Measurements from ENCODE around the gene DAGLA.
"Not testable (repeated sequence)": the region's sequence is repeated elsewhere in the genome, so short reads cannot be mapped to it uniquely, and the experiment has no call there.

The DAGLA gene

DNA sequence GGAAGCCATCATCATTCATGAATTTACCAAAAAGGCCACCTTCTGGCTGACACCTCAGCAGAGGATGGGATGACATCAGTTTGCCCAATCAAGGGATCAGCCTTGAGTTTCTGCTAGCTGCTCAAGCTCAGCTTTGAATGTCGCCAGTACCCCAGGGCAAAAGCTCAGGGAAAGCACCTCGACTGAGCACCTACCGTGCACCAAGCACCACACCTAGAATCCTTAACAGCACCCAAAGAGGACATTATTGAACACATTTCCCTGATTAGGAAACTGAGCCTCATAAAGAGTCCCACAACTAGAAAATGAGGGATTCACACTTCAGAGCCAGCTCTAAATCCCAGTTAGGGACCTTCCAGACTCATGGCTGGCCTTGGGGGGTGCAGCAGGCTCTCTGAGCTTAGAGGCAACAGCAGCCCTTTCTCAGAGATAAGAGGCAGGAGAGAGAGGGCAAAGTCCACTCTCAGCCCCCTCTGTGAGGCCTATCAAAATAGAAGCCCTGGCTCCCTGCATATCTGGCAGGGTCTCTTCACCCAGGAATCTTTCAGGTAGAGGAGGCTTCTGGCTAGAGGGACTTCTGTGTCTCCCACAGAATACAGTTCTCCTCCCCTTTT lies 13.4 kb upstream of the DAGLA start:
- no peak for DNase-seq (ENCODE audit: low read depth in 2 of 2)

DNA sequence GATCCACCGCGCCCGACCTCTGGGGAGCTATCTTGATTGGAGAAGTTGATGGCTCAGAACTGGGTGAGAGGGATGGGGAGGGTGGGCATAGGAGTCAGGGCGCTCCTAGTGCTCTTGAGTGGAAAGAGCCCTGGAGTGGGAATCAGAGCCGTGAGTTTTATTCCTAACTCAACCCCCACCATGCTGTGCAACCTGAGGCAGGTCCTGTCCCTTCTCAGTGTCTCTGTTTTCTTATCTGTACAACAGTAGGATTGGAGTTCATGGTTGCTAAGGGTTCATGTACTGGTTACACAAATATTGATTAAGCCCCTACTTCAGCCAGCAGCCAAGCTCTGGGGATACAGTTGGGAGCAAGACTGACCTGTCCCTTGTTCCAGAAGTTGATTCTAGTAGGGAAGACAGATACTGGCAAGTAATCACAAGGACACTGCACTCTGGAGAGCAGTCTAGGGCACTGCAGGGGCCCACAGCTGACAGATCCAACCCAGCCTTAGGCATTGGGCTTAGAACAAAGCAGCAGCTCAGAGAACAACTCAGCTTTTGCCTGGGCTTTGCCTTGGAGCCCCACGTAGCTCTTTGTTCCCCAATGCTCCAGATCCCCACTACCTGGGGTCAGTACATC lies 12.4 kb upstream of the DAGLA start:
- DNase-seq (ENCODE audit: low read depth in 2 of 2), result no peak

DNA sequence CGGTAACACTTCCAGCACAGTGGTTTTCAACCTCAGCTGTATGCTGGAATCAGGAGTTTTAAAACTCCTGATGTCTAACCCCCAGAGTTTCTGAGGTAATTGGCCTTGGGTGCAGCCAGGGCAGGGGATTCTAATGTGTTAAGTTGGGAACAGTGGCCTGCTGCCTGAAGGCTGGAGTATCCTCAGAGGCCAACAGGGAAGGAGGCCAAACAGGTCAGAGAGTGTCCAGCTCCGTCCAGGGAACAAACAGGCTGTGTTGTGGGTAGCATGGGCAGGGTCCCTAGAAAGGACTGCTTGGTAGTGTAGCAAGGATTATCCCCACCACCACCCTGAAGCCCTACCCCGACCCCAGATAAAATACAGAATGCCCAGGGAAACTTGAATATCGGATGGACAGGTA lies 10.8 kb upstream of the DAGLA start:
- no peak for DNase-seq (ENCODE audit: low read depth in 2 of 2)

DNA sequence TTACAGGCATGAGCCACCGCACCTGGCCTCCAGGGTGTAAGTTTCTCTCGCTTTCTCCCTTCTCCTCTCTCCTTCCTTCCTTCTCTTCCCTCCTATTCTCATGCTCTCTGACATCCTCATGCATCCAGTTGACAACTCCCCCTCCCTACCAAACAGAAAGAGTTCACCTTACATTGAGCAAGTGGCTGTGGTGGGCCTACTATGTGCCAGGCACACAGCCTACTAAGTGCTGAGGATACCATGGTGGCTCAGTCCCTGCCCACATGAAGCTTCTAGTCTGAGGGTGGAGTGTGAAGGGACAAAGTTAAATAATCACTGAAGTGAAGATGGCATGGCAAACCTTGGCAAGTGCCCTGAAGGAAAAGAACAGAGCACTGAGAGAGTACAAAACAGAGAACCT lies 9.6 kb upstream of the DAGLA start:
- DNase-seq (ENCODE audit: low read depth in 2 of 2), result no peak

DNA sequence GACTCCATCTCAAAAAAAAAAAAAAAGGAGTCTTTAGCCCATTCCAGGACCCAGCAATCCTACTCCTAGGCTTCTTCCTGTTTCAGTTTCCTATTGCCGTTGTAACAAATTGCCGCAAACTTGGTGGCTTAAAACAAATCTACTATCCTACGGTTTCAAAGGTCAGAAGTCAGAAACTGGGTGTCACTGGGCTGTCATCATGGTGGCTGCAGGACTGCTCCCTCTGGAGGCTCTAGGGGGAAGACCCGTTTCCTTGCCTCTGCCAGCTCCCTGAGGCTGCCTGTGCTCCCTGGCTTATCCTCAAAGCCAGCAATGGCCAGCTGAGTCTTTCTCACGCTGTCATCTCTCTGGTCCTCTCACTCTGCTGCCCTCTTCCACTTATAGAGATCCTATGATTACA lies 8.7 kb upstream of the DAGLA start:
- no peak for DNase-seq (ENCODE audit: low read depth in 2 of 2)

DNA sequence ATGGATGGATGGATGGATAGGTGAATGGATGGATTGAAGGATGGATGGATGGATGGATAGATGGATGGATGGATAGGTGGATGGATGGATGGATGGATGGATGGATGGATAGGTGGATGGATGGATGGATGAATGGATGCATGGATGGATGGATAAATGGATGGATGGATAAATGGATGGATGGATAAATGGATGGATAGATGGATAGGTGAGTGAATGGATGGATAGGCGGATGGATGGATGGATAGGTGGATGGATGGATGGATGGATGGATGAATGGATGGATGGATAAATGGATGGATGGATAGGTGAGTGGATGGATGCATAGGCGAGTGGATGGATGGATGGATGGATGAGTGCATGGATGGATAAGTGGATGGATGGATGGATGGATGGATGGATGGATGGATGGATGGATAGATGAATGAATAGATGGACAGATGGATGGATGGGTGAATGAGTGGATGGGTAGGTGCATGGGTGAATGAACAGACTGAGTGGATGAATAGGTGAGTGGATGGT lies 6.2 kb upstream of the DAGLA start:
- not testable (repeated sequence) for DNase-seq (ENCODE audit: low read depth in 2 of 2)

DNA sequence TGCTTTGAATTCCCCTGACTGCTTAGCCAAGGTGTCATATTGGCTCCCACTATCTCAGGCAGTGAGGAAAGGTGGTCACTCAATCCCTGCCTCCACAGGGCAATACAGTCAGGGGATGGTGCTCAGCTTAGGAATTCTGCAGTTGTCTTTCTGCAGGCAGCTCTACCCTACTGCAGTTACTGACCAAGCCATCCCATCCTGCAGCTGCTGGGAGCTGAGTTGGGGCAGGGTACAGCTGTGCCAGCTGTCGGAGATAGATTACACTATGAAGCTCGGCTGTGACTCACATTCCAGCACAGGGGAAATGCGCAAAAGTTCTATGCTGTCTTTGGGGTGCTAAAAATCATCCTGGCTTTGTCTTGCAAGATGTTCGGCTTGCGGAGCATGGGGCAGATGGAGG lies 4.4 kb upstream of the DAGLA start:
- DNase-seq (ENCODE audit: low read depth in 2 of 2), result no peak

DNA sequence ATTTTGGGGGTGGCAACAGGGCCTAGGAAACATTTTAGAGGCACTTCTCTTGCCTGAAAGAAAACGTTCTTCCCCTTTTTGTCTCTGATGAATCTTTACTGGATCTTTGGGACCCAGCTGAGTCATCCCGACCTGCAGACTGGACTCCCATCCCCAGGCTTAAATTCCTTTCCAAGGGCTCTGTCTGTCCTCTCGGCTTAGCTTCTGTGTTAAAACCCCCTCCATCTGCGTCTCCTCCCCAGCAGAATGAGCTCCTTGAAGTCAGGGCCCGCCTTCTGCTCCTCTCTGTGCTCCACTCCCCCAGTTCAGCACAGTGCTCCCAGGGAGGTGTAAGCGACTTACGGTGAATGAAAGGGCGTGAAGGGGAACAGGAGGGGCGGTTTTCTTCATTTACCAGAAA lies 895 bp upstream of the DAGLA start:
- no peak for DNase-seq (ENCODE audit: low read depth in 2 of 2)

DNA sequence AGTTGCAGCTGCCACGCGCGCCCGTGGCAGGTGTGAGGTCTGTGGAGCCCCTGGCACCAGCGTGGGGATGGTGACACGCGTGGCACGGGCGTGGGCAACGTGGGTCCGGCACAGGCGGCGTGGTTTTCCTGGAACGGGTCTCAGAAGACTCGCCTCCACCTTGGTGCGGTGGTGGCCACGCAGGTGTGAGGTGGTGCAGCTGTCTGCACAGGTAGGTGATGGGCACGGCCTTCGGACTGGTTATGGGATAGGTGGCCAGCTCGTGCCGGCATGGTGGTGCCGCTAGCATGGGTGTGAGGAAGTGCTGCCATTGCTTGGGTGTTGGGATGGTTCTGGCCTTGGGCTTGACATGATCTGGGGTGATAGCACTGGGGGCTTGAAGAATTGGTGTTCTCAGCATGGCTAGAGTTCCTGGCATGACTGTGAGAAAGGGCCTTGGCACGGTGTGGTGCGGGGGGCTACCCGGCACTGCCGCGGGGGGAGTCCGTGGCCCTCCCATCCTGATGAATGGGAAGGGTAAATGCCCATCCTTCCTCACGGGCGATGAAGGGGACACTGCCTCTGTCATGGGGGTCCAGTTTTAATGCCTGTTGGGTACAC lies 531 bp downstream of the DAGLA start:
- DNase-seq (ENCODE audit: low read depth in 2 of 2), result no peak

DNA sequence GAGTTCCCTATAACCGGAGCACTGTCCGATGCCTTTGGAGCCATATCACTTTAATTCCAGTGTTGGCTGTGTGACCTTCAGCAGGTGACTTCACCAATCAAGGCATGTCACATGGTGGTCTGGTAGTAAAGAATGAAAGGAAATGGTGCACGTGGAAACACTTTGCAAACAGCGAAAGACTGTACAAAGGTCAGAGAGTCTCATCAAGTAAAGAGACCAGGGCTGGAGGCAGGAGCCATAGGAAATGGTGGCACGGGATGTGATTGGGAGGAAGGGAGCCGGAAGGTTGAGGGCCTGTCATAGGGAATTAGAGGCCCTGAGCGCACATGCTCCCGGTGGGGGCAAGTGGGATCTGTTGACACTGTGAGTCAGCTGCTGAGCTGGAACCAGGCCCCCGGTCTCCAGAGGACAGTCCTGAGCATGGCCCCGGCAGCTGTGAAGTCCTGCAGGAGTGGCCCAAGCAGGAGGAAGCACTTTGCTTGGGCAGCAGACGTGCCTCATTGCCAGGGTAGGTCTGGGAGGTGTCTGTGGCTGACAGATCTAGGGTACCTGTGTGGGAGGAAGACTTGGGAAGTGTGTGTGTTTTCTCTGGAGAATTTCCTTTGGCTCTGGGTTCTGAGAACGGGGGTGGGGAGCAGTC lies 2.0 kb downstream of the DAGLA start:
- no peak for DNase-seq (ENCODE audit: low read depth in 2 of 2)

DNA sequence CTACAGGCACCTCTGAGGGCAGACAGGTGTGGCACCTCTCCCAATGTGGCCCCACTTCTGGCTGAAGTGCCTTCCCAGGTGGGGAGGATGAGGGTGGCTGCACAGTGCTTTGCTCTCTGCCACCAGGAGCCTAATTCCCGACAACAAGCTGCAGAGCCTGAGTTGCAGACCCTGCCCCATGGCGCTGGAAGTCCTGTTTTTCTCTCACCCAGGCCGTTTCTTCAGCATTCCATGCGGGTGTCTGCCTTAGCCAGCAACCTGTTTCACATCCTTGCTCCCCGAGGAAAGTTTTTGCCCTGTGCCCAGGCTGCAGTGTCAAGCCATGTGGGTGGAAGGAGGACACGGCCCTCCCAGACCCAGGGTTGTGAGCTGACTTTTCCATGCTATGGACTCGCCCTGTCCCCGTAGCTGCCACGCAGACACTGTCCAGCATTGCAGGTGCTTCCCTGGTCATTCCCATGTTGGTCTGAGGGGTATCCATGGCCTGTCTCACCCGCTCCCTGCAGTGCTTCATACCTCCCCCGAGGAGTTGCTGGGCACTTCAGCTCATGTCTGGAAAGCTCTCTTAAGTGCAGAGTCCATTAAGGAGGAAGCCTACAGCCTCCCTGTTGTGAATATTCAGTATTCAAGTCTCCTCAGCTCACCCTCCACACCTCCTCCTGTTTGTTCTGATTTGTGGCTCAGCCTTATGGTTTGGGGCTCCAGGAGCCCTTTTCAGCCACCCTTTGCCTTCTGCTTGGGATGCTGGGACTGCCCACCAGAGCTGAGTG lies 2.9 kb downstream of the DAGLA start:
- no peak for DNase-seq (ENCODE audit: low read depth in 2 of 2)

DNA sequence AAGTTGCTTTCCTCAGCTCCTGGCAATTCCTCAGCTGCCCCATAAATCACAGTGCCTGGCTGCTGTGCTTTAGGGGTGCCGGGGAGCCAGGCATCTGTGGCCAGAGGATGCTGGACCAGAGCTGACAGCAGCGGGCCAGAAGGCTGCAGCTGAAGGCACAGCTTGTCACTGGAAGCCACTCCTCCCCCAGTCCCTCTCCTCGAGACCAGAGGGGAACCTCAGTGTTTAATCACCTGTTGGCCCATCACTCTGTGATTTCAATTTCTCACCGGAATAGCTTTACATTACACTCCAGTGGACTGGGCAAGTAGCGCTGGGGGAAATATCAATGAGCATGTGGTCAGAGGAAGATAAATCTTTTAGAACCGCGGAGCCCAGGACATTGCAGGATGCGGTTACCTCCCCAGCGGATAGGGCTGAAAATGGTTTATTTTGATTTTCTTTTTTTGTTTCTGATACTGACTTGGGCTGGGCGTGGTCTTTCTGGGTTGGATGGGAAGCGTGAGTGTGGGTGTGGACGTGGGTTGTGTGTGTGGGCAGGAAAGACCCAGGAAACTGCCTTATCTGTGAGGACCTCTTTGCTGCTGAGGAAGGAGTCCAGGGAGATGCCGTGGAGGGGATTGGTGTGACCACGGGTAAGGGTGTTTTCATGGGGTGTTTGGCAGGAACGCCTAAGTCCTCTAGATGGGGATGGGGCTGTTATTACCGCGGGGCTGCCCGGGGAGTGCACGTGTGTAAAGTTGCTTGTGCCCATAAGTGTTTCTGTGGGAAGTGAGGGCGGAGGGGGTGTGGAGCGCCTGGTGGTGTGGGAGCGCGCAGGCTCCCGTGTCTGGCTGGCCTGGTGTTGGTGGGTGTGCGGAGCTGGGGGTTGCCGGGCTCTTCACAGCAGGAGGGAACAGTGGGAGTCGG lies 4.0 kb downstream of the DAGLA start:
- no peak for DNase-seq (ENCODE audit: low read depth in 2 of 2)

DNA sequence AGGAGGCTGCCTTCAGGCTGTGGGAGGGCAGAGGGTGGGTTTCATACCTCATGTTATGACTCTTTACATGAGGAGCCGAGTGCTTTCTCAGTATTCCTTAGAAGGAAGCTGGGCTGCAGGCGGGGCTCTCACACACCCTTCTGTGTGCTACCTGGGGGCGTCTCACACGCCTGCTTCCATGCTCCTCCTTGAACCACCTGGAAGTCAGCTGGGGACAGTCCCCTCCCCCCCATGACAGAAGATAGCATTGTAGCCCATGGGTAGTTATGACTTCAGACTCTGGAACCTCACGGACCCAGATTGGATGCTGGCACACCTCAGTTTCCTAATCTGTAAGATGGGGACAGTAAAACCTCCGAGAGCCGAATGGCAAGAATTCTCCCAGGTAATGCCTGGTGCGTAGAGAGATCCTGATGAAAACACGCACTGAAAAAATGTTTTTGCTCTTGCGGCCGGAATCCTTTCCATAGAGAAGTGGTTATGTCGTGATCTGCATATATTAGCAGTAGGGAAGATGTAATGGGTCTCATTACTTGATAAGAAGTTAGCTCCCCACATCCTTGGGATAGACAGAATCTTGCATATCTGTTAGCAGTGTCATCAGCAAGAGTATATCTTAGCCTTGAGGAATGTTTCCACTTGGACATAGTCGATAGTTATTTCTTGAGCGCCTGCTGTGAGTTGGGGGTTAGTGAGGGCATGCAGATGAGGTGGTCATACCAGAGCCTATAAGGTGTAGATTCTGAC lies 4.9 kb downstream of the DAGLA start:
- DNase-seq (ENCODE audit: low read depth in 2 of 2), result no peak

DNA sequence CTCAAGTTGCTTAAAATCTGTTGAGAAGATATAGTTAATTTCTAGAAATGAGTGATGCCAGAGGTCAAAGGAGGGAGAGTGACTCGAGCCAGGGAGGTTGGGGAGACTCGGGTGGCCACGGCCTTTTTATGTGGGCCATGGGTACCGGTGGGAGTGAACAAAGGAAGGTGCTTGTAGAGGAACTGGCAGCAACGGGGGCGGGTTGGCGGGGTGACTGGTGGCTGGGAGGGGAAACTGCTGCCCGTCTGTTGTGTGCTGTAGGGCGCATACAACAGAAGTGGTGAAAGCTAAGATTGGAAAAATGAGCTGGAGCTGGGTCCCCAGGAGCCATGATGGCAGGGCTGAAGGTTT lies 5.4 kb downstream of the DAGLA start:
- DNase-seq (ENCODE audit: low read depth in 2 of 2), result no peak

DNA sequence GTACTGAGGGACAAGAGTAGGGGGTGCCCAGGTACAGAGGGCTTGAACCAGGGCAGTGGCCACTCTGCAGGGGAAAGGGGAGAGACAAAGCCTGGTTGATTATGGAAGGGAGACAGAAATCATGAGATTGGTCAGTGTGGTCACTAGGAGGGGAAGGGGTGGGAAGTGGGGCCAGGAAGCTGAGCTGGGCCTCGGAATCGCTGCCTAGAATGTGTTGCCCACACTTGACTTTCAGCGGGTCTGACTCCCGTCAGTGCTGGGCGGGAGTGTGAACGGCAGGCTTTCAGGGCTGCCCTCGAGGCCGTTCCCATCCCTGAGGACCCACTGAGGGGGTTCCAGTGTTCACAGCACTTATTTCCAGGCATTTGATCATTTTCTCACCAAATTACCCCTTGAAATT lies 5.9 kb downstream of the DAGLA start:
- no peak for DNase-seq (ENCODE audit: low read depth in 2 of 2)

DNA sequence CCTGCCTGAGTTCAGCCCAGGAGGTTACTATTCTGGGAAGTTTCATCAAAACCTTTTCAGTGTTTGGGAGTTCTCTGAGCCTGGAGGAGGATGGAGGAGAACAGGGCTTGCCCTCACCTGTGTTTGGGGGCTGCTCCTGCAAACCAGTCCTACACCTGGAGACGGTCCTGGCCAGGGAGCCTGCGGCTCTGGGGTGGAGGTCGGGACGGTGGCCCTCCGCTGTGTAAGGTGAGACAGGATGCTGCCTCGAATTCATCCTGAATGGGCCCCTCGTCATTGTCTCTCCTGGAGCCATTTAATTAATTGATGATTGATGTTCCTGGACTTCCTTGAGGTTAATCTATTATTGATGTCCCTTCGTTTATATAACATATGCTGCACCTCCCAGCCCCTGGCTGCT lies 6.3 kb downstream of the DAGLA start:
- no peak for DNase-seq (ENCODE audit: low read depth in 2 of 2)

DNA sequence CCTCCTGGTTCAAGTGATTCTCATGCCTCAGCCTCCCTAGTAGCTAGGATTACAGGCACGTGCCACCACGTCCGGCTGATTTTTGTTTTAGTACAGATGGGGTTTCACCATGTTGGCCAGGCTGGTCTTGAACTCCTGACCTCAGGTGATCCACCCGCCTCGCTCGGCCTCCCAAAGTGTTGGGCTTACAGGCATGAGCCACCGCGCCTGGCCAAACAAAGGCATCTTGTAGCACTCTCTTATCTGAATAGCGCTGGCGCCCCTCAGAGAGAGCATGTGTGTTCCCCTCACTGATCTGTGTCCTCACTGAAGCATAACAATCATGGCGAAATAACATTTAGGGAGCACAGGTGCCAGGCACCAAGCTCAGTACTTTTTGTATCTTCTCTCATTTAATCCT lies 7.2 kb downstream of the DAGLA start:
- no peak for DNase-seq (ENCODE audit: low read depth in 2 of 2)

DNA sequence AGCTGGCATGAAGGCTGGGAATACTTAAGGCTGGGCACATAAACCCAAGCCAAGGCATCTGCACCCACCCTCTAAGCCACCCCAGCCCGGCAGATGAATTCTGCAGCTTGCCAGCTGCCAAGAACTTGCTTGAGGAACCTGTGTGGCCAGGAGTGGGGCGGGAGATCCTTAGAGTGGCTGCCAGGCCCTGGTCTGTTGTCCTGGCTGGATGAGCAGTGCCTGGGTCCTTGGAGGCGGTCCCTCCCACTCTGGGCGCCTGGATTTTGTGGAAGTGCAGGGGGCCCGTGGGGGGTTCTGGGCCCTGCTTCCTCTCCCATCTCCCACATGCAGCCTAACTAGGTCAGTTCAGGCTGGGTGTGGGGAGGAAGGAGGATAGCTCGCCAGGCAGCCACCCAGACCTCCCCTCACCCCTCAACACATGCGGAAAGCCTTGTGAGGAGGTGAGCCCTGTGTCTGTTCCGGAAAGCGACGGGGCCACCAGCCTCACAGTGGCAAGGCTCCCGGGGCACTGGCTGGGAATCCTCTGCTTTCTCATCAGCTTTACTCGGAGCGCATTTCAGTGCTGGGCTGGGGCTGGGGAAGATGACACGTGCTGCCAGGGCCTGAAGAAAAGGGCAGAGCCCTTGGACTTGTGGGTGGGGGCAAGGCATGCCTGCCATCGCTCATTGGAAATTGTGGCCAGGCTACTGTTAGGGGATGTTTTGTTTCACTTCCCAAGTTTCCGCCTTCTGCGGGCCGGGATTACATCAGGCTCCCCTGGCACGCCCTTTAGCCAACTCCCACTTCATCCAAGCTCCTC lies 8.4 kb downstream of the DAGLA start:
- DNase-seq (ENCODE audit: low read depth in 2 of 2), result no peak

DNA sequence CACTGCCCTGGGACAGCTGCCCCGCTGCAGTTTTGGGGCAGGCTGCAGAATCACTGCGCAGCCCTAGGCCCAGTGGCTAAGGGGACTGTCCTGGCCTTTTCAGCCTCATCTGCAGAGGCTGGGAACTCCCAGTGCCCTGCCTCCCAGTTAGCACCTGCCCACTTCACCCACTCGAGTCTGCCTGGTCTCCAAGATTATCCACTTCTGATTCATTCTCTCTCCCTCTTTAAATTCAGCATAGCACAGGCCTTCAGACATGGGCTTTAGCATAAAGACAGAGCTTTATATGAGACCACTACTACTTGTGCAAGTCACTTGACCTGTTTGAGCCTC lies 8.9 kb downstream of the DAGLA start:
- no peak for DNase-seq (ENCODE audit: low read depth in 2 of 2)
